ENCODE results near the gene CANT1. TPM values are rescaled to one million over a fixed set of nuclear protein-coding genes. Genes with fewer than 3 reads are reported as not detected.

The CANT1 gene
- total RNA-seq, 1 experiment from 2014 or later: 34.1 TPM

DNA sequence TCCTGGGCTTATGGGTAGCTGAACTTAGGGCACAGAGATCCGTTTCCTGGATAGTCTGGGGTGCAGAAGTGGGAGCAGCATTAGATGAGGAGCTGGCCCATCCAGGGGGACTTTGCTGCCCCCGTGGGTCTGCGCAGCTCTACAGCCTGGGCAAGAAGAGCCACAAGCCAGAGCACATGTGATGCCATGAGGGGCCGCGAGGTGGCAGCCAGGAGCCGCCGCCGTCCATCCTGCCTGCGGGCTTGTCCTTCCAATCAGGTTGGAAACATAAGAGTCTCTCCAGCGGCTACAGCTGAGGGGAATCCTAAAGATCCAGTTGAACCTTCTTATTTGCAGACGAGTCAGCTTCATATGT lies 36.3 kb upstream of the CANT1 start (continued):
- TF ChIP-seq, protein P1, sequence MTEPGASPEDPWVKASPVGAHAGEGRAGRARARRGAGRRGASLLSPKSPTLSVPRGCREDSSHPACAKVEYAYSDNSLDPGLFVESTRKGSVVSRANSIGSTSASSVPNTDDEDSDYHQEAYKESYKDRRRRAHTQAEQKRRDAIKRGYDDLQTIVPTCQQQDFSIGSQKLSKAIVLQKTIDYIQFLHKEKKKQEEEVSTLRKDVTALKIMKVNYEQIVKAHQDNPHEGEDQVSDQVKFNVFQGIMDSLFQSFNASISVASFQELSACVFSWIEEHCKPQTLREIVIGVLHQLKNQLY (CRISPR knock-in tag; IDR thresholded peaks at IDR 0.05): no peak
- TF ChIP-seq, protein P2, sequence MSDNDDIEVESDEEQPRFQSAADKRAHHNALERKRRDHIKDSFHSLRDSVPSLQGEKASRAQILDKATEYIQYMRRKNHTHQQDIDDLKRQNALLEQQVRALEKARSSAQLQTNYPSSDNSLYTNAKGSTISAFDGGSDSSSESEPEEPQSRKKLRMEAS (CRISPR knock-in tag; IDR thresholded peaks at IDR 0.05): 0 out of 2 replicates have a peak, but pooled peaks have one; percentile 45
- no peak for TF ChIP-seq ZNF138 (CRISPR knock-in tag; conservative IDR thresholded peaks at IDR 0.05)
- TF ChIP-seq NR3C1 (CRISPR knock-in tag; conservative IDR thresholded peaks at IDR 0.05; ENCODE audit: low read depth): no peak
- no peak for TF ChIP-seq RORB (CRISPR knock-in tag; IDR thresholded peaks at IDR 0.05)

DNA sequence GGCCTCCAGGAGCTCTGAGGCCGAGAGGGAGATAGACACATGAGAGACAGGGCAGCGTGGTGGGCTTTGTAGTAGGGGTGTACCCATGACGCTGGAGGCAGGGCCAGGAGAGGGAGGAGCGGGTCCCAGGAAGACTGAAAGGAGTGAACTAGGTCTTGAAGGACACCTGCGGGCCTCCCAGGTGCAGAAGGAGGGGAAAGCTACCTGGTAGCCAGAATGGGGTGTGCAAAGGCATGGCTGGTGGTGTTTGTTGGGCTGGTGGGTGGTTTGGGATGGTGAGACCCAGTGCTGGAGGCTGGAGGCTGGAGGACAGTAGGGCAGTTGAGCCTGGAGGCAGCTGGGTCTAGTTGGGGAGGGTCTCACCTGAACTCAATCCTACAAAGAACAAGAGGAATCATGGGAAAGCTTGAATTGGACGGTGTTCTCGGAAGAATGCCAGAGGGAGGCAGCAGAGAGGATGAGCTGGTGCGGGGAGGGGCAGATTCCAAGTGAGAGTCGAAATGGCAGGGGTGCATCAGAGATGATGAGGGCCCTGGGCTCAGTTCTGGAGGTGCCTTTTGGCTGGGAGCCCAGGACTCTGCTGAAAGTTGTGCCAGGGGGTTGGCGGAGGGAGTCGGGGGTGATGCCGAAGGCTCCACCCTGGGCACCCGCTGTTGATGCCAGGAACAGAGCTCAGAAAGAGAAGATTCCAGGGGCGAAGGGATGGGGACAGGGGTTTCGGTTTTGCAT lies 35.6 kb upstream of the CANT1 start:
- Mint-ChIP-seq H3K9me3 (peaks cover 13% of the 10 kb centered on the region), H3K27ac (no peak overlapping the region), H3K4me3 (no peak overlapping the region), H3K36me3 (no peaks in the 10 kb centered on the region), H3K27me3 (ENCODE audit: low read depth) (peaks cover 7% of the 10 kb centered on the region), H3K4me1 (peaks cover 6% of the 10 kb centered on the region; the same call in 1 of the 2 replicates)
- ChIA-PET CTCF (interaction anchor here (0.5 to 3.4 kb wide), 54 partner anchors 8 to 624 kb away, joined by 3 to 51 read pairs (median 5); partner anchors contain the start of genes CANT1, ENGASE and LGALS3BP), POLR2A (interaction anchor here (0.6 kb wide), 1 partner anchor 1946 kb away, joined by 5 read pairs; no protein-coding TSS in a partner anchor)
- ATAC-seq (no peak), DNase-seq (ENCODE audit: low spot score) (no peak)
- TF ChIP-seq TP53 (CRISPR knock-in tag; IDR thresholded peaks at IDR 0.05): no peak
- TF ChIP-seq, protein P3, sequence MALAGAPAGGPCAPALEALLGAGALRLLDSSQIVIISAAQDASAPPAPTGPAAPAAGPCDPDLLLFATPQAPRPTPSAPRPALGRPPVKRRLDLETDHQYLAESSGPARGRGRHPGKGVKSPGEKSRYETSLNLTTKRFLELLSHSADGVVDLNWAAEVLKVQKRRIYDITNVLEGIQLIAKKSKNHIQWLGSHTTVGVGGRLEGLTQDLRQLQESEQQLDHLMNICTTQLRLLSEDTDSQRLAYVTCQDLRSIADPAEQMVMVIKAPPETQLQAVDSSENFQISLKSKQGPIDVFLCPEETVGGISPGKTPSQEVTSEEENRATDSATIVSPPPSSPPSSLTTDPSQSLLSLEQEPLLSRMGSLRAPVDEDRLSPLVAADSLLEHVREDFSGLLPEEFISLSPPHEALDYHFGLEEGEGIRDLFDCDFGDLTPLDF (CRISPR knock-in tag; IDR thresholded peaks at IDR 0.05): no peak
- TF ChIP-seq, protein P4, sequence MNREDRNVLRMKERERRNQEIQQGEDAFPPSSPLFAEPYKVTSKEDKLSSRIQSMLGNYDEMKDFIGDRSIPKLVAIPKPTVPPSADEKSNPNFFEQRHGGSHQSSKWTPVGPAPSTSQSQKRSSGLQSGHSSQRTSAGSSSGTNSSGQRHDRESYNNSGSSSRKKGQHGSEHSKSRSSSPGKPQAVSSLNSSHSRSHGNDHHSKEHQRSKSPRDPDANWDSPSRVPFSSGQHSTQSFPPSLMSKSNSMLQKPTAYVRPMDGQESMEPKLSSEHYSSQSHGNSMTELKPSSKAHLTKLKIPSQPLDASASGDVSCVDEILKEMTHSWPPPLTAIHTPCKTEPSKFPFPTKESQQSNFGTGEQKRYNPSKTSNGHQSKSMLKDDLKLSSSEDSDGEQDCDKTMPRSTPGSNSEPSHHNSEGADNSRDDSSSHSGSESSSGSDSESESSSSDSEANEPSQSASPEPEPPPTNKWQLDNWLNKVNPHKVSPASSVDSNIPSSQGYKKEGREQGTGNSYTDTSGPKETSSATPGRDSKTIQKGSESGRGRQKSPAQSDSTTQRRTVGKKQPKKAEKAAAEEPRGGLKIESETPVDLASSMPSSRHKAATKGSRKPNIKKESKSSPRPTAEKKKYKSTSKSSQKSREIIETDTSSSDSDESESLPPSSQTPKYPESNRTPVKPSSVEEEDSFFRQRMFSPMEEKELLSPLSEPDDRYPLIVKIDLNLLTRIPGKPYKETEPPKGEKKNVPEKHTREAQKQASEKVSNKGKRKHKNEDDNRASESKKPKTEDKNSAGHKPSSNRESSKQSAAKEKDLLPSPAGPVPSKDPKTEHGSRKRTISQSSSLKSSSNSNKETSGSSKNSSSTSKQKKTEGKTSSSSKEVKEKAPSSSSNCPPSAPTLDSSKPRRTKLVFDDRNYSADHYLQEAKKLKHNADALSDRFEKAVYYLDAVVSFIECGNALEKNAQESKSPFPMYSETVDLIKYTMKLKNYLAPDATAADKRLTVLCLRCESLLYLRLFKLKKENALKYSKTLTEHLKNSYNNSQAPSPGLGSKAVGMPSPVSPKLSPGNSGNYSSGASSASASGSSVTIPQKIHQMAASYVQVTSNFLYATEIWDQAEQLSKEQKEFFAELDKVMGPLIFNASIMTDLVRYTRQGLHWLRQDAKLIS (CRISPR knock-in tag; IDR thresholded peaks at IDR 0.05; ENCODE audit: borderline replicate concordance): no peak
- no peak for TF ChIP-seq FOXP1 (CRISPR knock-in tag; IDR thresholded peaks at IDR 0.05; ENCODE audit: borderline replicate concordance)
- no peak for TF ChIP-seq GTF2I (CRISPR knock-in tag; conservative IDR thresholded peaks at IDR 0.05)
- TF ChIP-seq, protein P5, sequence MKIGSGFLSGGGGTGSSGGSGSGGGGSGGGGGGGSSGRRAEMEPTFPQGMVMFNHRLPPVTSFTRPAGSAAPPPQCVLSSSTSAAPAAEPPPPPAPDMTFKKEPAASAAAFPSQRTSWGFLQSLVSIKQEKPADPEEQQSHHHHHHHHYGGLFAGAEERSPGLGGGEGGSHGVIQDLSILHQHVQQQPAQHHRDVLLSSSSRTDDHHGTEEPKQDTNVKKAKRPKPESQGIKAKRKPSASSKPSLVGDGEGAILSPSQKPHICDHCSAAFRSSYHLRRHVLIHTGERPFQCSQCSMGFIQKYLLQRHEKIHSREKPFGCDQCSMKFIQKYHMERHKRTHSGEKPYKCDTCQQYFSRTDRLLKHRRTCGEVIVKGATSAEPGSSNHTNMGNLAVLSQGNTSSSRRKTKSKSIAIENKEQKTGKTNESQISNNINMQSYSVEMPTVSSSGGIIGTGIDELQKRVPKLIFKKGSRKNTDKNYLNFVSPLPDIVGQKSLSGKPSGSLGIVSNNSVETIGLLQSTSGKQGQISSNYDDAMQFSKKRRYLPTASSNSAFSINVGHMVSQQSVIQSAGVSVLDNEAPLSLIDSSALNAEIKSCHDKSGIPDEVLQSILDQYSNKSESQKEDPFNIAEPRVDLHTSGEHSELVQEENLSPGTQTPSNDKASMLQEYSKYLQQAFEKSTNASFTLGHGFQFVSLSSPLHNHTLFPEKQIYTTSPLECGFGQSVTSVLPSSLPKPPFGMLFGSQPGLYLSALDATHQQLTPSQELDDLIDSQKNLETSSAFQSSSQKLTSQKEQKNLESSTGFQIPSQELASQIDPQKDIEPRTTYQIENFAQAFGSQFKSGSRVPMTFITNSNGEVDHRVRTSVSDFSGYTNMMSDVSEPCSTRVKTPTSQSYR (CRISPR knock-in tag; IDR thresholded peaks at IDR 0.05): no peak
- TF ChIP-seq ZBTB21 (CRISPR knock-in tag; IDR thresholded peaks at IDR 0.05; ENCODE audit: borderline replicate concordance): no peak
- TF ChIP-seq SP1 (CRISPR knock-in tag; conservative IDR thresholded peaks at IDR 0.05): no peak
- no peak for TF ChIP-seq IRF2 (CRISPR knock-in tag; IDR thresholded peaks at IDR 0.05; ENCODE audit: borderline replicate concordance, low read depth)
- TF ChIP-seq, protein P6, sequence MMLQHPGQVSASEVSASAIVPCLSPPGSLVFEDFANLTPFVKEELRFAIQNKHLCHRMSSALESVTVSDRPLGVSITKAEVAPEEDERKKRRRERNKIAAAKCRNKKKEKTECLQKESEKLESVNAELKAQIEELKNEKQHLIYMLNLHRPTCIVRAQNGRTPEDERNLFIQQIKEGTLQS (CRISPR knock-in tag; conservative IDR thresholded peaks at IDR 0.05): no peak
- TF ChIP-seq ZNF138 (CRISPR knock-in tag; conservative IDR thresholded peaks at IDR 0.05): no peak
- no peak for TF ChIP-seq JAZF1 (CRISPR knock-in tag; IDR thresholded peaks at IDR 0.05)
- TF ChIP-seq, protein P7, sequence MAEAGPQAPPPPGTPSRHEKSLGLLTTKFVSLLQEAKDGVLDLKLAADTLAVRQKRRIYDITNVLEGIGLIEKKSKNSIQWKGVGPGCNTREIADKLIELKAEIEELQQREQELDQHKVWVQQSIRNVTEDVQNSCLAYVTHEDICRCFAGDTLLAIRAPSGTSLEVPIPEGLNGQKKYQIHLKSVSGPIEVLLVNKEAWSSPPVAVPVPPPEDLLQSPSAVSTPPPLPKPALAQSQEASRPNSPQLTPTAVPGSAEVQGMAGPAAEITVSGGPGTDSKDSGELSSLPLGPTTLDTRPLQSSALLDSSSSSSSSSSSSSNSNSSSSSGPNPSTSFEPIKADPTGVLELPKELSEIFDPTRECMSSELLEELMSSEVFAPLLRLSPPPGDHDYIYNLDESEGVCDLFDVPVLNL (CRISPR knock-in tag; IDR thresholded peaks at IDR 0.05; ENCODE audit: borderline replicate concordance, low read depth): no peak
- no peak for TF ChIP-seq CREB1 (CRISPR knock-in tag; IDR thresholded peaks at IDR 0.05)
- TF ChIP-seq, protein P8, sequence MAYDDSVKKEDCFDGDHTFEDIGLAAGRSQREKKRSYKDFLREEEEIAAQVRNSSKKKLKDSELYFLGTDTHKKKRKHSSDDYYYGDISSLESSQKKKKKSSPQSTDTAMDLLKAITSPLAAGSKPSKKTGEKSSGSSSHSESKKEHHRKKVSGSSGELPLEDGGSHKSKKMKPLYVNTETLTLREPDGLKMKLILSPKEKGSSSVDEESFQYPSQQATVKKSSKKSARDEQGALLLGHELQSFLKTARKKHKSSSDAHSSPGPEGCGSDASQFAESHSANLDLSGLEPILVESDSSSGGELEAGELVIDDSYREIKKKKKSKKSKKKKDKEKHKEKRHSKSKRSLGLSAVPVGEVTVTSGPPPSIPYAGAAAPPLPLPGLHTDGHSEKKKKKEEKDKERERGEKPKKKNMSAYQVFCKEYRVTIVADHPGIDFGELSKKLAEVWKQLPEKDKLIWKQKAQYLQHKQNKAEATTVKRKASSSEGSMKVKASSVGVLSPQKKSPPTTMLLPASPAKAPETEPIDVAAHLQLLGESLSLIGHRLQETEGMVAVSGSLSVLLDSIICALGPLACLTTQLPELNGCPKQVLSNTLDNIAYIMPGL (CRISPR knock-in tag; IDR thresholded peaks at IDR 0.05): no peak
- no peak for TF ChIP-seq NR1H2 (CRISPR knock-in tag; IDR thresholded peaks at IDR 0.05)
